NCI-H1694 treated with DMSO at 0.1 percent for 48 hours (cell line): Measurements from ENCODE around the gene PRUNE2.

ENCODE experiments used
- DNase-seq: peaks from one replicate; lab custom pipeline; 2025; lab: John Stamatoyannopoulos, UW

Gene PRUNE2

DNA sequence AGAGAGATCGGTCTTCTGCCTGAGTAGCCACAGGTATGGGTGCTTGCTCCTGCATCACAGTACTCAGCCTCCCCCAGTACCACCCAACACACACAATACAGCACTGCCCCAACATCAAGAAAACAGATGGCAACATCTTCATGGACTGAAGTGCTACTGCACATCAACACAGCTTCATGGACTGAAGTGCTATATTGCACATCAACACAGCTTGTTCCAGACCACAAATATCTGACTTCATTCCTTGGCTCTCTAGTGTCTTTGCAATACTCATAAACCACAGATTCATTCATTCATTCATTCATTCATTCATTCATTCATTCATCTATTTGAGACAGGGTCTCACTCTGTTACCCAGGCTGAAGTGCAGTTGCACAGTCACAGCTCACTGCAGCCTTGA lies 172.8 kb downstream of the PRUNE2 start:
- no peak for DNase-seq

DNA sequence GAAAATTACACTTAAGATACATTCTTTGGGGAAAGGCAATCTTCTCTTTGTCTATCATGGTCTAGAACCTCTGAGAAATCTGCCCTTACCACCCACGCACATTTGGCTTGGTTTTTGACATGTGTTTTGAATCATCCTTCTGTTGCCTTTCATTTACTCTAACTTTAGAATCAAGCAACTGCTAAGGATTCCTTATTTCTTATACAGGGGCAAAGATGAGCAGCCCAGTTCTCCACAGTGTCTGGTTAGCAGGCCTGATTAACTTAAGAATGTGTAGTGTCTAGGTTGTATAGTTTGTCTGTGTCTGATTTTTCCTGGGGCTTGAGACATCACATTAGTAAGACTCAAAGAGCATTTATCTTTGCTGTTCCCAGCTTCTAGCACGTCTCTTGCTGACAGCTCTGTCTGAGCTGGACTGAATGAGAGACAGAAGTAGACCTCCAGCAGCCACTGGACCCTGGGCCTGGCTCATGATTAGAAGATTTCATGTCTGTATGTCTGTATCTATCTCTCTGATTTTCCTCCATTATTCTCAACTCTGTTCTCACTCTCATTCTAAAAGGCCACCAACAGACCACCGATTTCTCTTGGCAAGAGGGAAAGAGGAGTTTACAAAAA lies 173.5 kb downstream of the PRUNE2 start:
- DNase-seq: no peak

DNA sequence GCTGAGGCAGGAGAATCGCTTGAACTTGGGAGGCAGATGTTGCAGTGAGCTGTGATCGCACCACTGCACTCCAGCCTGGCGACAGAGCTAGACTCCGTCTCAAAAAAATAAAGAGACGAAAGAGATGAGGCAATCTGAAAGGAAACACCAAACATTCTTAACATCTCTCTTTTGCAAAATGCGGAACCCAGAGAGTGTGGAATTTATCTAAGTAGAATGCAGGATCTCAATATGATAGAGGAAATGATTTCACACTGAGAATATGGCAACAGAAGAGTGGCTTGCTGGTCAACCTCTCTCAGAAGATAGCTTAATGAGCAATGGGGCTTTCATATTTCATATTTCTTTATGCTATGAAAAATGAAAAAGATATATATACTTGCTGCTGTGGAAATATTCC lies 175.1 kb downstream of the PRUNE2 start:
- DNase-seq: no peak

GRCh38 chr9:76729980-76730737 lies 175.8 kb downstream of the PRUNE2 start:
- DNase-seq: no peak

DNA sequence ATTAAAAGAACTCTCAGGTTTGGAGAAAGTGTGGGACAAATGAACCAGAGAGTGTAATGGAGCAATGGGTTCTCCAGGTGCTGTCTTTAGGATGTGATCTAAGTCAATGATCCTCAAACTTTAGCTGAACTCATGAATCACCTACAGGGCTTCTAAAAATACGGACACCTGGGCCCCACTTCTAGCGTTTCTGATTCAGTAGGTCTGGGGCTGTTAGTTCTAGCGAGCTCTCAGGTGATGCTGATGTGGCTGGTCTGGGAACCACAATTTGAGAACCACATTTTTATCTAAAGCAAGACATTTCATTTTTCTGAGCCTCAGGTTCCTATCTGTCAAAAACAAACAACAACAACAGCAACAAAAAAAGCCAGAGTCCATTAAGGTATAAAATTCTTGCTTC lies 176.8 kb downstream of the PRUNE2 start:
- DNase-seq: no peak

DNA sequence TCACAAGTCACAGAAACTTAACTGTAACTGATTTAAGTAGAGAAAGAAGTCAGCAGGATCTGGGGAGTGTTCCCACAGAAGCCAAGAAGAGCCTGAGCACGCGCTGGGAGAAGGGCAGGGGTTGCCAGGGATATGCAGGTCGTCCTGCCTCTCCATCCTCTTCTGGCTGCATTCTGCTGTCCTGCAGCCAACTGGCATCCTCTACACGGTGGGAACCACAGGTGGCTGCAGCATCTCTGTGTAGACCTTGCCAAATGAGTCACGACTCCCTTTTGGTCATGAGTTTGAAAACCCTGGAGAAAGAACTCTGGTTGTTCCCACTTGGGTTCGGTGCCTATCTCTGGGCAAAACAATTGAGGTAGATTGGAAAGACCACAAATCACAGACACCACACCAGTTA lies 180.0 kb downstream of the PRUNE2 start:
- no peak for DNase-seq

DNA sequence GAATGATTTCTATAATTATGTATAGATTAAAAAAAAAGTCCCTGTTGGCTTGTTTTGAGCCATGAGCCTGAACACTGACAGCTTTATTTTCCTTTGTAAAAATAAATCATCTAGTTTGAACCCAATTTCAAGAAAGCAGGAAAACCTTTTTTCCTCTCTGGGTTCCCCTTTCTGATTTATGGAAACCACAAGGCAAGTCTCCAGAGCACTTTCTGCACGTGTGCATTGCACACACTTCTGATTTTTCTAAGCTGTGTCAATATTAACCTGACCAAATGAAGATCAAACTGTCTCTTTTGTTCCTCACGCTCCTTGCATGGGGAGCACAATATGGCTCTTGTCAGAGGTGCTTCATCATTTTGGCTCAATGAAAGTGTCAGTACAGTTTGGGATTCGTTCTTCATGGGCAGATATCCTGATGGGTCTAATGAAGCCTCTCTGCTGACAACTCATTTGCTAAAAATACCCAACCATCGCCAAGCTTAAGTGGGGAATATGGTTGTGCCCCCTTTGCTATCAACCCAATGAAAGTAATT lies 180.8 kb downstream of the PRUNE2 start:
- DNase-seq: no peak

- DNase-seq: no peak
These were observed 185.7 kb downstream of the PRUNE2 start for GRCh38 chr9:76720245-76720644.

- no peak for DNase-seq
These were observed 187.7 kb downstream of the PRUNE2 start for GRCh38 chr9:76718166-76718565.

- no peak for DNase-seq
These were observed 188.3 kb downstream of the PRUNE2 start for GRCh38 chr9:76717613-76718012.

DNA sequence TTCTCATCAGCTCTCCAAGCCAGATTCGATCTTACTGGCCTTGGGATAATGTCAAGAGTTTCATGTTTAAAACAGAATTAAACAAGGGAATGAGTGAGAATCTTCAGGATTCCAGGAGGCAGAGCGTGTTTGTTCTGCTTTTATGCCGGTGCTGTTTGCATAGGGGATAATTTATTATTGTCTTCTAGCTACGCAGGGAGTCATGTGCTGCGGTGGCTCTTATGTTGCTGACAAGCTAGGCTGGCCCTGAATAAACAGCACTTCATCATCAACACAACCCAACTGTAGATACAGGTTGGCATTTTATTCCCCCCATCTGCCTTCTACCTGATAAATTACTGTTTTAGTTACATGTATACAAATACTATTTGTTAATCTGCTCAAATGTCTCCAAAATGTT lies 188.7 kb downstream of the PRUNE2 start:
- no peak for DNase-seq

- no peak for DNase-seq
These were observed 189.7 kb downstream of the PRUNE2 start for GRCh38 chr9:76716085-76716672.

- DNase-seq: no peak
These were observed 192.5 kb downstream of the PRUNE2 start for GRCh38 chr9:76713381-76713780.

DNA sequence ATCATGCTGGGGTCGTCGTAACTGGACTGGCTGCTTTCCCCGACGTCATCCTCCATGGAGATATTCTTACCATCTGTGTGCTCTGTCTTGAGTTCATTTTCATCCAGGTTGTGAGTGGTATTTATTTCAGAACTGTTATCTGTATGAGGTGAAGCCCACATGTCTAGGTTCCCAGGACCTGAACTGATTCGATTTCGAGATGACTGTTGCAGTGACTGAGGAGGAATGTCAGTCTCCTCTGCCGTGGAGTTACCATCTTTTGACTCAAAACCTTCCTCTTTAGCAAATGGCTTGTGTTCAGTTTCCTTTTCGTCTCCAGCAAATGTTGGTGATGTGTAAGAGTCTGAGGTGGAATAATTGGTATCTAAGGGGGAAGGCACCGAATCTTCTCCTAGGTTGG lies 196.9 kb downstream of the PRUNE2 start:
- no peak for DNase-seq

- no peak for DNase-seq
These were observed 198.4 kb downstream of the PRUNE2 start for GRCh38 chr9:76707510-76707909.

- peak; percentile 16 for DNase-seq
These were observed 201.2 kb downstream of the PRUNE2 start for GRCh38 chr9:76704593-76705204.

- no peak for DNase-seq
These were observed 202.6 kb downstream of the PRUNE2 start for GRCh38 chr9:76703270-76703669.

GRCh38 chr9:76701441-76702039 lies 204.4 kb downstream of the PRUNE2 start:
- DNase-seq: no peak

DNA sequence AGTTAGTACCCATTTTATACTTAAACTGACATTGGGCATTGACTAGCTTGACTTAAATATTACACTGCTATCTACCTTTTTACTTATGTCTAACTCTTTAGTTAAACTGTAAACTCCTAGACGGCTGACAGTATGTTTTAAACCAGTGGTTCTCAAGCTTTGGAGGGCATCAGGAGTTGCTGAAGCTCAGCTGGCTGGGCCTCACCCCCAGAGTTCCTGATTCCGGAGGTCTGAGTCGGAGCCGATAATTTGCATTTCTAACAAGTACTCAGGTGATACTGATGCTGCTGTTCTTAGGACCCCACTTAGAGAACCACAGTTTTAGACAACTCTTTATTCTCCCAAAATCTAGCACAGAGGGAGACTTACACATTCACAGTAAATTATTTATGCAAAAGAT lies 205.0 kb downstream of the PRUNE2 start:
- DNase-seq: no peak

DNA sequence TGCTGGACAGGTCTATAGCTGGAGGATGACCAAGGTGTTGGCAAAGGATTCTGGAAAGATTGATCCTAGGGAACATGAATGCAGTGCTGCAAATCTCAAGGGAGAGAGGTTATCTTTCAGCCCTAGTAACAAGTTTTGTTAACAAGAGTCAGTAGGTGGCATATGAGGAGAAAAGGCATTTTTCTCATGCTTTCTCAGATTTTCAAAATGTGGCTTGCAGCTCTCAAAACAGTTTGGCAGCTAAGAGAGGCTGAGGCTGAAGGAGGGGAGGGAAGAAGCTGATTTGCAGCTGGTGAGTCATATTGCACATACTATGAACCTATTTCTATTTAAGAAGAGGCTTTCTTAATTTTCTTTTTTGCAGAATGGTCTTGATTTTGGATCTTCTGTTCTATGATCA lies 205.9 kb downstream of the PRUNE2 start:
- no peak for DNase-seq

- no peak for DNase-seq
These were observed 208.4 kb downstream of the PRUNE2 start for GRCh38 chr9:76697554-76697953.

GRCh38 chr9:76697081-76697480 lies 208.8 kb downstream of the PRUNE2 start:
- DNase-seq: no peak
